Activated CD8-positive, alpha-beta T cell treated with anti-CD3 and anti-CD28 coated beads for 36 hours (primary cell): ENCODE data around the gene AGPAT2. TPM values are rescaled to one million over a fixed set of nuclear protein-coding genes. Genes with fewer than 3 reads are reported as not detected.
"Not testable (repeated sequence)": the region's sequence is repeated elsewhere in the genome, so short reads cannot be mapped to it uniquely, and the experiment has no call there.

Experiments used
- ATAC-seq: fragments of 200-7000 bp; cut with Tn5 transposase; one replicate; pipeline ENCODE4 v1.10.0; 2021; ENCODE audit warnings: mild to moderate bottlenecking, moderate library complexity
- CTCF ChIA-PET: fragments of 350-600 bp; sonication (Branson Sonifier 250); formaldehyde crosslinking; loops from one replicate; lab custom pipeline; 2021; ENCODE audit warnings: antibody characterized with exemption; lab: Charles Lee
- POLR2A ChIA-PET: fragments of 350-600 bp; sonication (Branson Sonifier 250); formaldehyde crosslinking; loops from one replicate; lab custom pipeline; 2021; ENCODE audit warnings: antibody characterized with exemption; lab: Charles Lee
- DNase-seq: peaks from one replicate; pipeline ENCODE4 v3.0.0-alpha.2; 2020
- H3K27ac Mint-ChIP-seq: one replicate; pipeline ENCODE4 v1.8.0; 2021; ENCODE audit warnings: mild to moderate bottlenecking, mixed read lengths
- H3K27me3 Mint-ChIP-seq: one replicate; pipeline ENCODE4 v1.8.0; 2021; ENCODE audit warnings: mixed read lengths
- H3K36me3 Mint-ChIP-seq: one replicate; pipeline ENCODE4 v1.8.0; 2021; ENCODE audit warnings: low read depth, mixed read lengths
- H3K4me1 Mint-ChIP-seq: one replicate; pipeline ENCODE4 v1.8.0; 2021; ENCODE audit warnings: low read depth, mixed read lengths
- H3K4me3 Mint-ChIP-seq: one replicate; pipeline ENCODE4 v1.8.0; 2021; ENCODE audit warnings: mild to moderate bottlenecking, moderate library complexity, mixed read lengths
- H3K9me3 Mint-ChIP-seq: one replicate; pipeline ENCODE4 v1.8.0; 2021; ENCODE audit warnings: mixed read lengths
- CTCF ChIP-seq: fragments of 200-600 bp; IDR thresholded peaks from one replicate; pipeline ENCODE4 v1.8.0; 2022; ENCODE audit warnings: antibody characterized with exemption, mild to moderate bottlenecking
- intact Hi-C: fragments of 100-400 bp; cut with micrococcal nuclease; formaldehyde crosslinking; loops from one replicate; pipeline ENCODE4 v1.10.0; 2022
- total RNA-seq, 2 experiments: library from RNA; stranded (reverse); gene quantifications; one replicate each; pipeline ENCODE4 v1.2.3, GENCODE V29; 2021

Gene AGPAT2
- total RNA-seq, 2 experiments from 2014 or later, result 11.3 to 11.8 TPM

- TF ChIP-seq CTCF, result no peak
- POLR2A ChIA-PET, result no interaction called here
- Mint-ChIP-seq H3K4me3 (no peak overlapping the region), H3K27me3 (peaks cover 26% of the 10 kb centered on the region), H3K27ac (no peak overlapping the region), H3K9me3 (no peaks in the 10 kb centered on the region), H3K4me1 (peaks cover 2% of the 10 kb centered on the region), H3K36me3 (no peaks in the 10 kb centered on the region)
- CTCF ChIA-PET, result no interaction called here
- DNase-seq (no peak), ATAC-seq (no peak)
- intact Hi-C loops, result no loop called here
These were observed 23.3 kb upstream of the AGPAT2 start for GRCh38 chr9:136710543-136710942.

- H3K4me3 Mint-ChIP-seq, result no peak overlapping the region
- H3K27me3 Mint-ChIP-seq, result peaks cover 28% of the 10 kb centered on the region
- no peaks in the 10 kb centered on the region for H3K36me3 Mint-ChIP-seq
- POLR2A ChIA-PET, result interaction anchor here (1.2 kb wide), 1 partner anchor 9 kb away, joined by 4 read pairs; no protein-coding TSS in a partner anchor
- intact Hi-C loops, result no loop called here
- TF ChIP-seq CTCF, result no peak
- DNase-seq (no peak), ATAC-seq (no peak)
- no peak overlapping the region for H3K27ac Mint-ChIP-seq
- H3K9me3 Mint-ChIP-seq, result no peaks in the 10 kb centered on the region
- peaks cover 2% of the 10 kb centered on the region for H3K4me1 Mint-ChIP-seq
- CTCF ChIA-PET, result no interaction called here
These were observed 22.3 kb upstream of the AGPAT2 start for GRCh38 chr9:136709454-136710109.

- peaks cover 18% of the 10 kb centered on the region for H3K27me3 Mint-ChIP-seq
- no peaks in the 10 kb centered on the region for H3K9me3 Mint-ChIP-seq
- DNase-seq (no peak), ATAC-seq (no peak)
- no peaks in the 10 kb centered on the region for H3K36me3 Mint-ChIP-seq
- peaks cover 5% of the 10 kb centered on the region for H3K4me1 Mint-ChIP-seq
- H3K27ac Mint-ChIP-seq, result no peak overlapping the region
- H3K4me3 Mint-ChIP-seq, result no peak overlapping the region
- POLR2A ChIA-PET, result interaction anchor here (1.3 to 2.6 kb wide), 2 partner anchors 19 to 21 kb away, joined by 7 to 10 read pairs; no protein-coding TSS in a partner anchor
- CTCF ChIA-PET, result no interaction called here
- TF ChIP-seq CTCF, result no peak
- intact Hi-C loops, result no loop called here
These were observed 20.7 kb upstream of the AGPAT2 start for GRCh38 chr9:136707849-136708517.

- Mint-ChIP-seq H3K27me3 (peaks cover 21% of the 10 kb centered on the region), H3K4me1 (peaks cover 8% of the 10 kb centered on the region), H3K27ac (no peak overlapping the region), H3K36me3 (no peaks in the 10 kb centered on the region), H3K4me3 (no peak overlapping the region), H3K9me3 (no peaks in the 10 kb centered on the region)
- TF ChIP-seq CTCF, result no peak
- ChIA-PET CTCF (interaction anchor here (1.3 kb wide), 1 partner anchor 11 kb away, joined by 3 read pairs; no protein-coding TSS in a partner anchor), POLR2A (interaction anchor here (0.6 to 2.6 kb wide), 2 partner anchors 20 to 181 kb away, joined by 3 to 10 read pairs; no protein-coding TSS in a partner anchor)
- no peak for DNase-seq
- ATAC-seq, result no peak
- intact Hi-C loops, result no loop called here
These were observed 19.8 kb upstream of the AGPAT2 start for GRCh38 chr9:136707011-136707410.

GRCh38 chr9:136705564-136705963, 18.3 kb upstream of the AGPAT2 start:
- H3K27ac Mint-ChIP-seq, result no peak overlapping the region
- H3K4me1 Mint-ChIP-seq, result peaks cover 17% of the 10 kb centered on the region
- intact Hi-C loops, result no loop called here
- ChIA-PET POLR2A (interaction anchor here (2.1 kb wide), 1 partner anchor 22 kb away, joined by 7 read pairs; no protein-coding TSS in a partner anchor), CTCF (interaction anchor here (0.7 kb wide), 1 partner anchor 45 kb away, joined by 3 read pairs; no protein-coding TSS in a partner anchor)
- no peak for DNase-seq
- no peak overlapping the region for H3K4me3 Mint-ChIP-seq
- no peaks in the 10 kb centered on the region for H3K9me3 Mint-ChIP-seq
- no peak for TF ChIP-seq CTCF
- peaks cover 14% of the 10 kb centered on the region for H3K27me3 Mint-ChIP-seq
- no peak for ATAC-seq
- no peaks in the 10 kb centered on the region for H3K36me3 Mint-ChIP-seq

GRCh38 chr9:136704741-136705140, 17.5 kb upstream of the AGPAT2 start:
- H3K27ac Mint-ChIP-seq, H3K36me3 Mint-ChIP-seq, DNase-seq, H3K4me3 Mint-ChIP-seq, intact Hi-C loops, ATAC-seq, H3K9me3 Mint-ChIP-seq, CTCF ChIA-PET, H3K27me3 Mint-ChIP-seq: not testable (repeated sequence)
- POLR2A ChIA-PET, result interaction anchor here (2.1 kb wide), 1 partner anchor 22 kb away, joined by 7 read pairs; no protein-coding TSS in a partner anchor
- peaks cover 22% of the 10 kb centered on the region for H3K4me1 Mint-ChIP-seq
